Epithelial cell of proximal tubule (primary cell): ENCODE data around the gene SLC7A11. TPM values are rescaled to one million over a fixed set of nuclear protein-coding genes. Genes with fewer than 3 reads are reported as not detected.

ENCODE experiments used
- DNase-seq: peaks from one replicate; pipeline ENCODE4 v3.0.0-alpha.2; 2011; ENCODE audit warnings: low read depth
- H3K4me3 ChIP-seq: 2 replicates; pipeline ENCODE4 v1.5.1; 2011; ENCODE audit warnings: low read depth, mild to moderate bottlenecking, low read length
- total RNA-seq: library from RNA; depleted of rRNA; stranded (reverse); fragments of >200 nt; gene quantifications from 2 replicates; pipeline ENCODE4 v1.2.3, GENCODE V29; 2015
- TF ChIP-seq, protein P1 (sequence below): conservative IDR thresholded peaks from 2 replicates; pipeline ENCODE4 v1.5.1; 2012; ENCODE audit warnings: low read depth, mild to moderate bottlenecking, low read length

SLC7A11 gene
- total RNA-seq, 1 donor from 2014 or later, result 3.1 TPM

DNA sequence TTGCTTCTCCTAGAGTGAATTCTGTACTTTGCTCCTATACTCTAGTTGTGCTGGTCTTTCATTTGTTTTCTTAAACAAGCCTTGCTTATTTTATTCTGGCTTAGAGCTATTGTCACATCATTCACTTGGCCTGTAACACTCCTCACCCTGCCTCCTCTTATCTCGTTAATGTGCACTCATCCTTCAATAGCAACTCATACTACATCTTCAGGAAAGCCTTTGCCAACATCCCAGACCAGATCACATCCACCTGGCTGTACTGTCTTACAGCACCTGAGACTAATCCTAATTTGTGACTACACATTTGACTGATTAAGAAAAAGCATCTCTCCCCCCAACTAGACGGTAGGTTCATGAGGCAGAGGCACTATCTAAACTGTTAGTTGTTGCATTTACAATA lies 80.8 kb downstream of the SLC7A11 start:
- TF ChIP-seq, protein P1, sequence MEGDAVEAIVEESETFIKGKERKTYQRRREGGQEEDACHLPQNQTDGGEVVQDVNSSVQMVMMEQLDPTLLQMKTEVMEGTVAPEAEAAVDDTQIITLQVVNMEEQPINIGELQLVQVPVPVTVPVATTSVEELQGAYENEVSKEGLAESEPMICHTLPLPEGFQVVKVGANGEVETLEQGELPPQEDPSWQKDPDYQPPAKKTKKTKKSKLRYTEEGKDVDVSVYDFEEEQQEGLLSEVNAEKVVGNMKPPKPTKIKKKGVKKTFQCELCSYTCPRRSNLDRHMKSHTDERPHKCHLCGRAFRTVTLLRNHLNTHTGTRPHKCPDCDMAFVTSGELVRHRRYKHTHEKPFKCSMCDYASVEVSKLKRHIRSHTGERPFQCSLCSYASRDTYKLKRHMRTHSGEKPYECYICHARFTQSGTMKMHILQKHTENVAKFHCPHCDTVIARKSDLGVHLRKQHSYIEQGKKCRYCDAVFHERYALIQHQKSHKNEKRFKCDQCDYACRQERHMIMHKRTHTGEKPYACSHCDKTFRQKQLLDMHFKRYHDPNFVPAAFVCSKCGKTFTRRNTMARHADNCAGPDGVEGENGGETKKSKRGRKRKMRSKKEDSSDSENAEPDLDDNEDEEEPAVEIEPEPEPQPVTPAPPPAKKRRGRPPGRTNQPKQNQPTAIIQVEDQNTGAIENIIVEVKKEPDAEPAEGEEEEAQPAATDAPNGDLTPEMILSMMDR, result no peak
- no peak for DNase-seq

DNA sequence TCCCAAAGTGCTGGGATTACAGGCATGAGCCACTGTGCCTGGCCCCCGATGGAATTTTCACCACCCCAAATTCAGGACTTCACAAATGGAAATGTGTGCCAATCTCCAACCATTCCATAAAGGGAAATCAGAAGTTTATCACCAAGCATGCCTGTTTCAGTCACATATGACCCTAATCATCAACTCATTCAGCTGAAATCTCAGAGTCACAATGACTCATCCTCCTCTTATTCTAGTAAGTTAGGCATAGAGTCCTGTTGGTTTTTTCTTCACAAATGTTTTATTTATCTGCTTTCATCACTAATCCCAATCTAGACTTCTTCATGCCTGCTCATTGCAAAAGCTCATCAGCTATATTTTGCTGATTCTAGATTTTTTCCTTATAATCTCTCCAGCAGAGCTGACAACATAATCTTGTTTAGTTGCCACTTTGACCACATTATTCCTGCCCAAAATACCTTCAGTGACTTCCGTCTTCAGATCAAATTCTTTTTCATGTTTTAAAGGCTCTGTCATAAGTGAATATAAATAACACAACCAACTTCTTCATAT lies 83.3 kb downstream of the SLC7A11 start:
- DNase-seq, result peak; percentile 23
- H3K4me3 ChIP-seq, result no peak overlapping the region
- TF ChIP-seq, protein P1, result no peak

More for the DNA sequence above, 80.8 kb downstream of the SLC7A11 start:
- no peak overlapping the region for H3K4me3 ChIP-seq

DNA sequence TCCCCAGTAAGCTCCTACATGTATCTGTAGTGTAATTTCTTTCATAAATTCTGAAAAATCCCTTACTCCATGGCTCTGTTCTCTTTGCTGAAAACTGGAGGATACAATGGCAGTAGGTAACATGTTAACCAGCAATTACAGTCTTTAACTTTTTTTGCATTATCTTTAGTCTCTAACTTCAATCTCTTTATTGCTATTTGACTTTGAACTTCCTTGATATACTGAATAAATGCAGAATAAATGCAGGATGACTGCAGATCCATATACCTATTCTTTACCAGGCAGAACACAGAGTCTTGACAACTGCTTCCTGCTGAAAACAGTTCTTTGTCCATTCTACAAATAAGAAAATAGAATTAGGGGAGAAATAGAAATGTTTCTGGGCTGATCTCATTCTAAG lies 101.3 kb downstream of the SLC7A11 start:
- TF ChIP-seq, protein P1, result no peak
- DNase-seq, result no peak
- H3K4me3 ChIP-seq, result no peak overlapping the region

DNA sequence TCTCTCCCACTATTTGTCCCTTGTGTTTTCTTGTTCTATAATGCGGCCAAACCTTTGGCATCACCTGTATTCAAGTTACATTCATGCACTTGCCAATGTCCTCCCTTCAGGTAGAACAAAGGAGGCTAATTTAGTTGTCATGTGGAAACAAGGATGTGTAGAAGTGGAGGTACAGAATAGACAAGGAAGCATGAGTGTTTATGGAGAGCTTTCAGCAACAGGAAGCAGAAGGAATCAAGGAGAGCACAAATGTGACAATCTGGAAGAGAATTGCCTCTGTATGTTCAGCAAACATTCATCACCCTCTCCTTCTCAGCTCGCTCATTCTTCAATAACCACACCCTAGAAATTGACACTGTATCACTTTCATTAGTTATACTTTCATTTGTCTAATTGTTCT lies 103.4 kb downstream of the SLC7A11 start:
- H3K4me3 ChIP-seq, result no peak overlapping the region
- TF ChIP-seq, protein P1, result no peak
- DNase-seq, result no peak

DNA sequence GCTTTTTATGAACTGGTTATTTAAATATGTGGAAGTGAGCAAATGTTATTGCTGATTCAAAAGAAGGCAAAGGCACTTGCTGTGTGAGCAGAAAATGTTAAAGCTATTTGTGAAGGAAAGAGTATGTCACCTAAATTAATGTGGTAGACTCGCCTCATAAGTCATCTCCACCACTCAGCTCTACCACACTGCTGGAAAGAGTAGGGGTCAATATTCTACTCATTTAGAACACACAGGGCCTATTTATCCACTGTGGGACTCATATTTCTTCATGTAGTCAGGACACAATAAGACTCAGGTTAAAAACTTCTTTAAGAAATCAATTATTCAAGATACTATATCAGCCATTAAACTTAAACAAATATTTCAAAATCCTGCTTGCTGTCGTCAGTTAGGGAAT lies 106.5 kb downstream of the SLC7A11 start:
- no peak for DNase-seq
- H3K4me3 ChIP-seq, result no peak overlapping the region
- TF ChIP-seq, protein P1, result no peak

DNA sequence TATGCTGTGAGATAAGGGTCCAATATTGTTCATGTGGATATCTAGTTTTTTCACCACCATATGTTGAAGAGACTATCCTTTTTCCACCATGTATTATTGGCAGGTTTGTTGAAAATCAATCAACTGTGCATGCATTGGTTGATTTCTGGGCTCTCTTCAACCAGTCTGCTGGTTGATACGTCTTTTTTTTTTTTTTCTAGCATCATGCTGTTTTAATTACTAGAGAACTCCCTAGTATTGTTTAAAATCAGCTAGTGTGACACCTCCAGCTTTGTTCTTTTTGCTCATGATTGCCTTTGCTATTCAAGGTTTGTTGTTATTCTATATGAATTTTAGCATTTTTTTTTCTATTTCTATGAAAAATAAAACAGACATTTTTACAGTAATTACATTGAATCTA lies 123.9 kb downstream of the SLC7A11 start:
- no peak overlapping the region for H3K4me3 ChIP-seq
- DNase-seq, result no peak
- TF ChIP-seq, protein P1, result no peak

DNA sequence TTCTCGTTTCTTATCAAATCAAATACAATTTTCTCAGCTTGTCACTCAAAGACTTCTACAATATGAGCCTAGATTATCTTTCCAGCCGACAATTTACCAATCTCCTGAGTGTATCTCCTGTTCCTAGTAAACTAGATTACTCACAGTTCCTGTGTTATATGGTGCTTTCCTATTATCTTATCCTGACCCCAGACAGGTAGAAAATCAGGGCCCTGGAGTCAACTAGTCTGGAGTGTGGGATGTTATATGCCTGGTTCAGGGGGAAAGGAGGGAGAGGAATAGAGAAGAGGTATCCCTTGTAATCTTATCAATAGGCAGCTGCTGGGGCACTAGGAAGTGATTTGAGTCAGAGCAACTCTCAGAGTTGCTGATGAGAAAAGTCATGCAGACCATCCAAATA lies 127.1 kb downstream of the SLC7A11 start:
- no peak for DNase-seq
- TF ChIP-seq, protein P1, result no peak
- H3K4me3 ChIP-seq, result no peak overlapping the region
